NCI-H2196 (cell line): Measurements from ENCODE around the gene CELSR3.

Source experiments
- DNase-seq: peaks from one replicate; lab custom pipeline; 2025; ENCODE audit not compliant: unreplicated experiment; lab: John Stamatoyannopoulos, UW

The CELSR3 gene

GRCh38 chr3:48587686-48588085 lies 75.0 kb downstream of the CELSR3 start:
- DNase-seq, result no peak
